ENCODE results near the gene SEPTIN6. TPM values are rescaled to one million over a fixed set of nuclear protein-coding genes. Genes with fewer than 3 reads are reported as not detected.
A peak's percentile ranks its signal among the peaks of the same experiment; 100 is the strongest.

SEPTIN6 gene
- total and polyA plus RNA-seq, 2 donors (not counting 3 experiments of a cell fraction or from before 2014, with no cell fraction given), result 23.1 to 31.8 TPM

DNA sequence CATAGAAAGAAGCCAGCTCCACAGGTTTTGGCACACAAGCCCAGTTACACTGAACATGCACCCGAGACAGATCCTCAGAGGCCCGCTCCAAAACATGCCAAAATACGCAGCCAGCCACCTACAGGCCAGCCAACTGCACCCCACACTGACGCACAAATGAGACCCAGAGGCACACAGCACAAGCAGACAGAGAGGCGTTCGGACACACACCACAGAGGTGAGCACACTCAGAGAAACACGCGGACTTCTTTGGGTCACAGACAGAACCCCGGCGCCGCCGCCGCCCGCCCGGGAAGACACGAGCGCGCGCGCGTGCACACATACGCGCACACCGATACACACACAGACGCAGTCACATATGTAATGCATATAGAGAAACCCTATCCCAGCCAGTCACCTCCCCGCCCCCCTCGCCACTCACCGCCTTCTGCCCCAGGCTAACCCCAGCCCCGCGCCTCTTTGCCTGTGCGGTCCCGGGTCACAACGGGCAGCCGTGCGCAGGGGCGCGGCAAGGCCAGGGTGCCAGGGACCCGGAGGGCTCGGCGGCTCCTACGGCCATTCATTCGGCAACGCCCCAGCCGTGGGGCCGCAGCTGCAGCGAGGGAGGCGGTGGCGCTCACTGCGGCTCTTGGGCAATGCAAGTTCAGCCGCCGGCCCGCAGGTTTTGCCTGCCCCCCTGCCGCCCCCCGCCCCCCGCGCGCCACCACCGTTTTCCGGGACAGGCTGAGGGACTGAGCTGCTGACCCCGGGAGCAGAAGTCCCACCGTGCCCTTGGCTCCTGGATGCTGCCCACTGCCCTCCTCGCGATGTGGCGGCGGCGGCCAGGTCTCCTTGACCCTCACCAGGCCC is 553 bp downstream of the SEPTIN6 start:
- ChIA-PET CTCF (interaction anchor here (1.0 to 5.3 kb wide), 6 partner anchors 9 to 177 kb away, joined by 3 to 32 read pairs (median 4); no protein-coding TSS in a partner anchor), POLR2A (interaction anchor here (0.9 to 1.3 kb wide), 3 partner anchors 37 to 99 kb away, joined by 4 read pairs; partner anchors contain the start of gene RPL39)
- Histone ChIP-seq H3K36me3 (ENCODE audit: control insufficient read depth in 2 of 2, extremely low read depth in 1 of 2, insufficient read depth in 2 of 2, low read length in 2 of 2) (no peaks in the 10 kb centered on the region), H3K4me2 (ENCODE audit: insufficient read depth, low read length) (peak overlapping the region; percentile 87), H3K4me1 (ENCODE audit: control insufficient read depth, extremely low read depth, insufficient read depth, low read length) (peaks cover 14% of the 10 kb centered on the region), H3K27me3 (ENCODE audit: control insufficient read depth in 2 of 2, insufficient read depth in 2 of 2, low read length in 2 of 2) (no peaks in the 10 kb centered on the region), H4K20me1 (replicated peaks; ENCODE audit: control insufficient read depth, extremely low read depth, insufficient read depth, low read length) (no peaks in the 10 kb centered on the region), H3K27ac (ENCODE audit: insufficient read depth, low read depth, low read length) (peak overlapping the region; percentile 23), H3K79me2 (ENCODE audit: control insufficient read depth, insufficient read depth, low read length) (peaks cover 22% of the 10 kb centered on the region), H3K9me3 (replicated peaks; ENCODE audit: control insufficient read depth, insufficient read depth, low read length) (no peaks in the 10 kb centered on the region), H2AFZ (ENCODE audit: low read depth, low read length) (peak overlapping the region; percentile 71), H3K4me3 (replicated peaks in 1 of 3; ENCODE audit: insufficient read depth in 1 of 3, low read depth in 1 of 3, low read length in 3 of 3) (peak overlapping the region; percentile 46 to 82 (median 65)), H3K9ac (replicated peaks; ENCODE audit: extremely low read depth, insufficient read depth, low read length) (peak overlapping the region; percentile 65), H3K9me1 (replicated peaks; ENCODE audit: control insufficient read depth, extremely low read depth, insufficient read depth, low read length) (no peaks in the 10 kb centered on the region)
- intact Hi-C loops (cut with micrococcal nuclease), result loop anchor here (1.0 to 5.0 kb wide), 5 partner anchors 35 to 86 kb away; partner anchors contain the start of gene NKRF
- BruUV-seq (replicated peaks), result no TSS peak
- no peak for TF ChIP-seq JUN (IDR thresholded peaks at IDR 0.05; ENCODE audit: borderline replicate concordance, insufficient read depth, insufficient read length, low read depth)
- TF ChIP-seq, protein P1, sequence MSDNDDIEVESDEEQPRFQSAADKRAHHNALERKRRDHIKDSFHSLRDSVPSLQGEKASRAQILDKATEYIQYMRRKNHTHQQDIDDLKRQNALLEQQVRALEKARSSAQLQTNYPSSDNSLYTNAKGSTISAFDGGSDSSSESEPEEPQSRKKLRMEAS (IDR thresholded peaks at IDR 0.05; ENCODE audit: insufficient read depth, insufficient read length), result no peak
- TF ChIP-seq EZH2 (IDR thresholded peaks at IDR 0.05; ENCODE audit: borderline replicate concordance, low read depth, low read length, severe bottlenecking), result no peak
- TF ChIP-seq MYC (IDR thresholded peaks at IDR 0.05; ENCODE audit: low read depth, low read length), result no peak
- TF ChIP-seq, protein P2, sequence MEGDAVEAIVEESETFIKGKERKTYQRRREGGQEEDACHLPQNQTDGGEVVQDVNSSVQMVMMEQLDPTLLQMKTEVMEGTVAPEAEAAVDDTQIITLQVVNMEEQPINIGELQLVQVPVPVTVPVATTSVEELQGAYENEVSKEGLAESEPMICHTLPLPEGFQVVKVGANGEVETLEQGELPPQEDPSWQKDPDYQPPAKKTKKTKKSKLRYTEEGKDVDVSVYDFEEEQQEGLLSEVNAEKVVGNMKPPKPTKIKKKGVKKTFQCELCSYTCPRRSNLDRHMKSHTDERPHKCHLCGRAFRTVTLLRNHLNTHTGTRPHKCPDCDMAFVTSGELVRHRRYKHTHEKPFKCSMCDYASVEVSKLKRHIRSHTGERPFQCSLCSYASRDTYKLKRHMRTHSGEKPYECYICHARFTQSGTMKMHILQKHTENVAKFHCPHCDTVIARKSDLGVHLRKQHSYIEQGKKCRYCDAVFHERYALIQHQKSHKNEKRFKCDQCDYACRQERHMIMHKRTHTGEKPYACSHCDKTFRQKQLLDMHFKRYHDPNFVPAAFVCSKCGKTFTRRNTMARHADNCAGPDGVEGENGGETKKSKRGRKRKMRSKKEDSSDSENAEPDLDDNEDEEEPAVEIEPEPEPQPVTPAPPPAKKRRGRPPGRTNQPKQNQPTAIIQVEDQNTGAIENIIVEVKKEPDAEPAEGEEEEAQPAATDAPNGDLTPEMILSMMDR (IDR thresholded peaks at IDR 0.05; ENCODE audit: extremely low read depth in 1 of 2, insufficient read depth in 1 of 2, low read depth in 1 of 2, low read length in 2 of 2), result peak in 1 of 2 donors; percentile 9
- no peak for TF ChIP-seq POLR2A (IDR thresholded peaks at IDR 0.05; ENCODE audit: low read depth, low read length)
- no peak for TF ChIP-seq GATA2 (IDR thresholded peaks at IDR 0.05; ENCODE audit: insufficient read depth, insufficient read length, low read depth, low read length)
- FAIRE-seq (peak; percentile 69), DNase-seq (ENCODE audit: low read depth, low spot score) (peak; percentile 27)
- dilution Hi-C loops (cut with MboI; ENCODE audit: extremely low pct_ligation_motif_present, low sequenced_read_pairs), result no loop called here

Data from endothelial cell of umbilical vein (primary cell).